Activated T-cell treated with anti-CD3 and anti-CD28 coated beads for 1 hour (primary cell): Measurements from ENCODE around the gene EHBP1.

Experiments used
- DNase-seq: peaks from one replicate; pipeline ENCODE4 v3.0.0-alpha.2; 2020; ENCODE audit warnings: low read depth

The EHBP1 gene

GRCh38 chr2:62884514-62884913 lies 179.0 kb downstream of the EHBP1 start:
- DNase-seq: no peak

- no peak for DNase-seq
Measured at GRCh38 chr2:62894966-62895631, 189.6 kb downstream of the EHBP1 start.

GRCh38 chr2:62895632-62896009 lies 190.1 kb downstream of the EHBP1 start:
- no peak for DNase-seq

- DNase-seq: no peak
Measured at GRCh38 chr2:62897187-62897827, 191.8 kb downstream of the EHBP1 start.

- DNase-seq: no peak
Measured at GRCh38 chr2:62904344-62904743, 198.8 kb downstream of the EHBP1 start.

- no peak for DNase-seq
Measured at GRCh38 chr2:62908145-62908544, 202.6 kb downstream of the EHBP1 start.

- no peak for DNase-seq
Measured at GRCh38 chr2:62913311-62913710, 207.8 kb downstream of the EHBP1 start.

- no peak for DNase-seq
Measured at GRCh38 chr2:62919041-62919440, 213.5 kb downstream of the EHBP1 start.

GRCh38 chr2:62920070-62920469 lies 214.6 kb downstream of the EHBP1 start:
- no peak for DNase-seq

- no peak for DNase-seq
Measured at GRCh38 chr2:62923242-62923641, 217.7 kb downstream of the EHBP1 start.

- no peak for DNase-seq
Measured at GRCh38 chr2:62923881-62924280, 218.4 kb downstream of the EHBP1 start.

- no peak for DNase-seq
Measured at GRCh38 chr2:62928015-62928414, 222.5 kb downstream of the EHBP1 start.

- DNase-seq: no peak
Measured at GRCh38 chr2:62931536-62931935, 226.0 kb downstream of the EHBP1 start.

GRCh38 chr2:62933398-62933917 lies 227.9 kb downstream of the EHBP1 start:
- no peak for DNase-seq

- no peak for DNase-seq
Measured at GRCh38 chr2:62934517-62934916, 229.0 kb downstream of the EHBP1 start.

- DNase-seq: no peak
Measured at GRCh38 chr2:62938126-62938525, 232.6 kb downstream of the EHBP1 start.

- DNase-seq: no peak
Measured at GRCh38 chr2:62939735-62940491, 234.4 kb downstream of the EHBP1 start.

- no peak for DNase-seq
Measured at GRCh38 chr2:62940697-62941096, 235.2 kb downstream of the EHBP1 start.

- no peak for DNase-seq
Measured at GRCh38 chr2:62941413-62941812, 235.9 kb downstream of the EHBP1 start.

GRCh38 chr2:62944362-62944761 lies 238.8 kb downstream of the EHBP1 start:
- DNase-seq: no peak

- no peak for DNase-seq
Measured at GRCh38 chr2:62947403-62947802, 241.9 kb downstream of the EHBP1 start.

- DNase-seq: no peak
Measured at GRCh38 chr2:62956651-62957050, 251.1 kb downstream of the EHBP1 start.

GRCh38 chr2:62958206-62958605 lies 252.7 kb downstream of the EHBP1 start:
- no peak for DNase-seq
